Stimulated activated CD4-positive, alpha-beta T cell treated with anti-CD3 and anti-CD28 coated beads, Interleukin-12 subunit alpha, Interleukin-12 subunit beta, amount 100 ng/mL, for 24 hours (primary cell): ENCODE data around the gene OCA2.
"Not testable (repeated sequence)": the region's sequence is repeated elsewhere in the genome, so short reads cannot be mapped to it uniquely, and the experiment has no call there.

Experiments used
- DNase-seq, 2 experiments: peaks; one replicate each; pipeline ENCODE4 v3.0.0-alpha.2; 2020; ENCODE audit warnings: low read depth in 2 of 2

Gene OCA2

DNA sequence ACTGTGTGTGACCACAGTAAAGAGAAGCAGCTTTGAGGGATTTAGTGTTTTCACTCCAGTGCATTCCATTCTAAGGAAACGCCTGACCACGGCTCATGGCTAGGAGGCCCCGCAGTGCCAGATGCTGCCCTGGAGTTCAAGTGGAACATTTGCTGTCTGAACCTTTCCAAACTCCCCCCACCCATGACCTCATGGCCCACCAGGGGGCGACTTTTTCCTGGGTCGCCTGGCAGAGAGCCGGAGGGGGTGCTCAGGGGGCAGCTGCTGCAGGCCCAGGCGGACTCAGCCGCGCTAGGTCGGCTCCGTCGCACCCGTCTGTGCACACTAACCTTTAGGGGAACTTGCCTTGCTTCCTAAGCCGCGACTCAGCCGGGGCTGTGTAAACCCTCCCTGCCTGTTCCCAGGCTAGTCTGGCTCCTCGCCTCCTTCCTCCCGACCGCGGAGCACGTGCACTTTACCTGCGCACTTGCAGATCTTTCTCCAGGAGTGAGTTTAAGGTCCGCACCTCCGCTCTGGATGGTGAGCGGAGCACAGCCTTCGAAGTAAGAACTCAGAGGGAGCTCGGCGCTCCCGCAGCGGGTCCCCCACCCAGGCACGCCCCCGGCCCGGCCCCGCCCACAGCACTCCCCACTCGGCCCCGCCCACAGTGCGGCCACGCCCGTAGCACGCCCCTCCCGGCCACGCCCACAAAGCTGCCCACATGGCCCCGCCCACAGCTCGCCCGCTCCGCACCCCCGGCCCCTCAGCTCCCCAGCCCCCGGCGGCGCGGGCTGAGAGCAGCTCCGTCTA lies at the start of gene OCA2:
Gene OCA2, minus strand, starts transcription at position 550 of the 789 bp plus-strand sequence. CDS start 17,441 bp downstream, outside the sequence.
- DNase-seq: peak; percentile 31 to 51

DNA sequence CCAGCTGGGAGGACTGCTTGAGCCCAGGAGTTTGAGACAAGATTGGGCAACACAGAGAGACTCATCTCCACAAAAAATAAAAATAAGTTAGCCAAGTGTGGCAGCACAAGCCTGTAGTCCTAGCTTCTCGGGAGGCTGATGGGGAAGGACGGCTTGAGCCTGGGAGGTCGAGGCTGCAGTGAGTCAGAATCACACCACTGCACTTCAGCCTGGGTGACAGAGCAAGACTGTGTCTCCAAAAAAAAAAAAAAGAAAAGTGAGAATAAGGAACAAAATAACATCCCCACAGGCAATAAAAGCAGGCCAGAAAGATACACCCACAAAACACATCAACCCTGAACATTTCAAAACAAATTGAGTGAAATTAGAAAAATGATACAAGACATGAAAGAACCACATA lies 48.7 kb upstream of the OCA2 start:
- DNase-seq: no peak

DNA sequence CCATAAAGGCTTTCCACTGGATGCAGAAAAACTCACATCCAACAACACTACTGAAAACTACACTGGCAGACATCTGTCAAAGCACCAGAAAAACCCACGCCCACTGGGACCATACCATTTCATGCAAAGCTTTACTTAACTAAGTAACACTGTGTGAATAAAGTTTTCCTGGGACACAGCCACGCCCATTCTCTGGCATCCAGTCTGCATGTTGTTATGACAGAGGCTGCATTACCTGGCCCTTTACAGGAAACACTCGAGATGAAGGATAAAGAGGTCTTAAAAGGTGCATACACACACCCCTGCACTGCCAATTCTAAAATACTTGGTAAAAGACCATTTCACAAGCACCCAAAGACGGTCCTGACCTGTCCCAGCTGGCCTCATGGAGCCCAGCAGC lies 46.3 kb upstream of the OCA2 start:
- not testable (repeated sequence) for DNase-seq

DNA sequence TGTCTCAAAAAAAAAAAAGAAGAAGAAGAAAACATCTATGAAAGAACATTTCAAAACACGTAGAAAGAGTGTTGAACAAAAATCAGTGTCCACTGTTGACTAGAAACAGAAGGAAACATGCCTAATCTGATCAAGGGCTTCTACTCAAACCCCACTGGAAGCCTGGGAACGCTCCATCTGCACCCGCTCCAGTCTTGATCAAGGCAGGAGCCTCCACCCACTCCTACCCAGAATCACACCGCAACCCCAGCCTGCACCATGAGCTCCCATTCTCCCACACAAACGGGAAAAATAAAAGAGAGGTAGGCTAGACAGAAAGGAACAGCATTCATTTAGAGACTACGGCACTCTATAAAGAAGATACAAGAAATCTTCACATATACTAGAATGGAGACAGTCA lies 40.9 kb upstream of the OCA2 start:
- no peak for DNase-seq

DNA sequence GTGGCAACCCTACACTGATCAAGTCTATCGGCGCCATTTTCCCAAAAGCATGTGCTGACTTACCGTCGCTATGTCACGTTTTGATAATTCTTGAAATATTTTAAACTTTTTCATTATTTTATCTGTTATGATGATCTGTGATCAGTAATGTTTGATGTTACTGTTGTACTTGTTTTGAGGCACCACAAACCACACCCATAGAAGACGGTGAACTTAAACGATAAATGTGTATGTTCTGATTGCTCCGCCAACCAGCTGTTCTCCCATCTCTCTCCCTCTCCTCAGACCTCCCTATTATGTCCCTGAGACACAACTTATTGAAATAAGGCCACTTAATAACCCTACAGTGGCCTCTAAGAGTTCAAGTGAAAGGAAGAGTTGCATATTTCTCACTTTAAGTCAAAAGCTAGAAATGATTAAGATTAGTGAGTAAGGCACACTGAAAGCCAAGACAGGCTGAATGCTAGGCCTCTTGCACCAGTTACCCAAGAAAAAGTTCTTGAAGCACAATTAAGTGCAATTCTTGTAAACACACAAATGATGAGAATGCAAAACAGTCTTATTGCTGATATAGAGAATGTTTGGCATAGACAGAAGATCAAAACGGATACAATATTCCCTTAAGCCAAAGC lies 38.4 kb upstream of the OCA2 start:
- not testable (repeated sequence) for DNase-seq

DNA sequence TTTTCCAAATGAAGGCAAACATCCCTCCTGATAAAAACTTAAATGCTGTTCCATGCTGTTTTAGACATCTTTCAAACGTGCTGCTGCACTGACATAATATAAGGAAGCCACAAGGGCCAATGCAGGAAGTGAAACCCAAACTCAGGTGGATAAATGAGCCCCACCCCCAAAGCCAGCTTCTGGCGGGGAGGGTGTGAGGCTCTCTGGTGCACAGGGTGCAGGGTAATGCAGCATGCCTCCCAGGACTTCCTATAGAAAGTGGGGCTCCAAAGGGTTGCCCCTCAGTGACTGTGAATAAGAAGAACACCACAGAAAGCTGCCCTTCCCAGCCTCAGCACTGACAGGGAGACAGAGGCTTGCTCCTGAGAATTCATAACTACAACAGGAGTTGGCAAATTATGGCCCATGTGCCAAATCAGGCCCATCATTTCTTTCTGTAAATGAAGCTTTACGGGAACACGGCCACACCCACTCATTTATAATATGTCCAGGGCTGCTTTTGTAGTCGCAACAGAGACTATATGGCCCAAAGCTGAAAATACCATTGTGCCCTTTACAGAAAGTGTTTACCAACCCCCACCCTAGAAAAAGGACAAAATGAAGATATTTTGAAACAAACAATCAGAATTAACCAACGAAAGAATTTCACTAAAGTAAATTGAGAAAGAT lies 37.3 kb upstream of the OCA2 start:
- not testable (repeated sequence) for DNase-seq

DNA sequence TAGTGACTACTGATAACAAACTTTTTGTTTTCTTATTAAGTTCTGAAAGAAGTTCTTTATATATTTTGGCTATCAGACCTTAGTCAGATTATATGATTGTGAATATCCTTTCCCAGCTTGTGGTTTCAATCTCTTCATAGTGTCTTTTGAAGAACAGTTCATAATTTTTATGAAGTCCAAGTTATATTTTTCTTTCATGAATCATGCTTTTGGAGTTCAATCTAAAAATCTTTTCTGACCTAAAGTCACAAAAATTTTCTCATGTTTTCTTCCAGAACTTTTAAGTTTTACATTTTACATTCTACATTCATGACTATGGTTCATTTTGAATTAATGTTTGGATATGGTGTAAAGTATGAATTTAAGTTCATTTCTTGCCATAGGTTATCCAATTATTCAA lies 34.2 kb upstream of the OCA2 start:
- DNase-seq: no peak

DNA sequence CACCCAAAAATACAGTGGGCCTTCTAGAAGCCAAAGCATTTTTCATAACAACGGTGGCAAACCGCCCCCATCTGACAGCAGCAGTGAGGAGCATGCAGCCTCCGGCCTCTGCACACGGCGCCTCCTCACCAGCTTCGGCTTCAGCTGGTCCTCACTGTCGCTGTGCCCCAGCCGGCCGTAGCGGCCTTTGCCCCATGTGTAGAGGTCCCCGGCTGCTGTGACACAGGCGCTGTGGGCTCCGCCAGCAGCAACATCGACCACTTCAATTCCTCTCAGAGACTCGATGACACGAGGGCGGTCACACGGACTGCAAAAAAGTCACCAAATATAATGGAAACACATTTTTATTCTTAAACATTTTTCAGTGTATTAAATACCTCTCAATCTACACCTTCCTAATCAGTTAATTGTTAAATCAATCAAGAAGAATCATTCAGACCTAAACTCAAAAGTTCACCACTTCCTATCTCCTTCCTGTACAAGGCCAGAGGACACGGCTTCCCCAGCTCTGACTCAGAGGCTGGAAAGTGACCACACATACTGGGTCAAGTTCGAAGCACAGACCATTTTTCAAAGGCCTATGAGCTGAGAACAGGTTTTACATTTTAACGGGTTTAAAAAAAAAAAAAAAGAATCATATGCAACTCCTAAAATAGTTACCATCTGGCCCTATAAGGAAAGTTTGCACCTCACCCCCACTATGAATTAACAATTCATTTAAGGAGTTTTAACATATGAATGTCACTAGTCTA lies 33.6 kb upstream of the OCA2 start:
- DNase-seq: no peak

DNA sequence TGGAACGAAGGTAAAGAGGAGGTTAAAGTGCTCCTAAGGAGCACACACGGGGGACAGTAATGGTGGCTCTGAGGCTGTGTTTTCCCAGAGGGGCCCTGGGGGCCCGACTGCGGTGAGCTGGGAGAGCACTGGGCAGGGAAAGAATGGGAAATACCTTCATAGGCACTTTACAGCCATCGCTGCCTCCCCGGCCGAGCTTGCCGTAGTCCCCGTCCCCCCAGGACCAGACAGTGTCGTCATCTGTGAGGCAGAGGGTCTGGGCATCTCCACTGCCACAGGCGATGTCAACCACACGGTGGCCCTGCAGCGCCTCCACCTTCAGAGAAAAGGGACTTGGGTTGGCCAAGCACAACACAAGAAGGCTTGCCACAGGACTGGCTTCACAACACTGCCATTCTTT lies 32.8 kb upstream of the OCA2 start:
- DNase-seq: no peak

DNA sequence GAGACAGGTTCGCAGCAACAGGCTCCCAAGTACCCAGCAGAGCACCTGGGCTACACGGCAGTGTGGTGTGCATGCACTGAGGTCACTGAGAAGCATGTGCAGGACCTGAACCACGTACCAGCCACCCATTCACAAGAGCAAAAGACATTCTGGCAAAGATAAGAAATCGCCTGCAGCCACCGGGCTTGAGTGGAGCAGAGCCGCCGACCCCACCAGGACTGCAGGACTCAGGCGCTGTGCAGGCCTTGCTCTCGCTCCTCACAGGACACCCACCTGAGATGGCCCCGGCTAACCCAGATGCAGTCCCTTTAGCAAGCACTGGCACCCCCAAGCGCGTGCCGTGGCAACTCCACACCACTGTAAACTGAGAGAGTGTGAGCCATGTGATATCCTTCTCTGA lies 32.3 kb upstream of the OCA2 start:
- no peak for DNase-seq

DNA sequence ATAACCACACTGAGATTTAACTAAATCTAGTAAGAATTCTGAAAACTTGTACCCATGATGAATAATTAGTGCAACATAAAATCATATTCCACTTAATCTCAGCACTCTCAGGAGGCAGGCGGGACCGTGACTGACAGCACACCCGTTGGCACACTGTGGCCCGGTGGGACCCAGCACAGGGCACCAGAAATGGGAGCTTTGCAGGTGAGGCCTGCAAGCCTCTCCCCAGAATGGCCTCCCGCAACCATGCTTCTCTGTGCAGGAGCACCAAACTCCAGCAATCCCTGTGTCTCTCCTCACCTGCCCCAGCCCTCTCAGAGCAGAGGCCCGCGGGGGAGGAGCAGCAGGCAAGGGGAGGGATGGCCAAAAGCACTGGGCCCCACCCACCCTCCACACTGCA lies 31.5 kb upstream of the OCA2 start:
- no peak for DNase-seq

DNA sequence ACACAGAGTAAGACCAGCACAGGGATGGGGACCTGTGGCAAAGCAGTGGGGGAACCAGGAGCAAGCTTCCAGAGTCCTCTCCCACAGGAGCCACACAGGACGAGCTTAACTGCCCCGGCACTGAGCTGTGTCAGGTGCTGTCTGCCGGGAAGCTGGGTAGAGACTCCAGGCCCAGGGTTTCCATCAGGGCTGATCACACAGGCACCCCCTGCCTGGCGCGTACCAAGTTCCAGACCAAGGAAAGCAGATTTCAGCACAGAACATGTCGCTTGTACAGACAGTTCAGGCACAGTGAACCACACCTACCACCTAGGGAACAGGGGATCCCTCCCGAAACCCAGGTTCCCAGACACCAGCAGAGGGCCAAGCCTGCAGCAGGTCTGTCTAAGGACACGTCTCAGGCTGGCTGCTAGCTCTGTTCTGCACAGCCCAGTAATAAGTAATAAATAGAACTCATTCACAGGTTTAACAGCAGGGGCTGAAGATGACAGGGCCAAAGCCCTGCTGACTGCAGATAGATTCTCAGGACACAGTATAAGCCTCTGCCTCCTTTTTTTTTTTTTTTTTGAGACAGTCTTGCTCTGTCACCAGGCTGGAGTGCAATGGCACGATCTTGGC lies 30.2 kb upstream of the OCA2 start:
- no peak for DNase-seq

DNA sequence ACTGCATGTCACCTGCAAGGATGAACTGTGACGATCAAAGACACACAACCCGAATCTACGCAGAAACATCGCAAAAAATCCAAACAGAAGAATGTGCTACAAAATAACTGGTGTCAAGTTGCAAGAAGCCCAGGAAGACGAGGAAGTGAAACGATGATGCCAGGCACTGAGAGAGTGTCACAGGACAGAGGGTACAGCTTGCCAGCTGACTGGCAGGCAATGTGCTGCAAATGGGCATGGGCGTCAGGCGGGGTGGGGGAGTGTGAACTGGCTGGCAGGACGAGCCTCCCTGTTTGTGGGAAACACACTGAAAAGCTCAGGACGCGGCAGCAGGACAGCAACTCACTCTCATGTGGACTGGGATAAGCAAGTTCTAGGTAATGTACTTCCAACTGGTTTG lies 28.9 kb upstream of the OCA2 start:
- no peak for DNase-seq

DNA sequence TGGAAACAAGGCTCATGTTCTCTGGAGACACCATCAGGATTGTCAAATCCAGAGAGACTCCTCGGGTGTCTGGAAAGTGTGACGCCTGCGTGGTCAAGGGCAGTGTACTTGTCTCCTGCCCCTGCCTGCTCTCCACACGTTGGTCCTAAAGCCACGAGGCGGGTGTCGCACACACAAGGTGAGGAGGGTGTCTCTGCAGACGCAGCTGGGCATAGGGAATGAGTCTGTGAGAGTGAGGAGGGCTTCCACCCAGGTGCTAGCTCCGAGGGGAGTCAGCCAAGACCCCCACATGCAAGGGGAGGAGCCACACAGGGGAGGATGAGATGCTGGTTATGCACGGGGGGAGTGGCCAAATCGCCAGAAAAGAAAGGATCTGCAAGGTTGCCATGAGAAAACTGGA lies 27.9 kb upstream of the OCA2 start:
- DNase-seq: no peak

DNA sequence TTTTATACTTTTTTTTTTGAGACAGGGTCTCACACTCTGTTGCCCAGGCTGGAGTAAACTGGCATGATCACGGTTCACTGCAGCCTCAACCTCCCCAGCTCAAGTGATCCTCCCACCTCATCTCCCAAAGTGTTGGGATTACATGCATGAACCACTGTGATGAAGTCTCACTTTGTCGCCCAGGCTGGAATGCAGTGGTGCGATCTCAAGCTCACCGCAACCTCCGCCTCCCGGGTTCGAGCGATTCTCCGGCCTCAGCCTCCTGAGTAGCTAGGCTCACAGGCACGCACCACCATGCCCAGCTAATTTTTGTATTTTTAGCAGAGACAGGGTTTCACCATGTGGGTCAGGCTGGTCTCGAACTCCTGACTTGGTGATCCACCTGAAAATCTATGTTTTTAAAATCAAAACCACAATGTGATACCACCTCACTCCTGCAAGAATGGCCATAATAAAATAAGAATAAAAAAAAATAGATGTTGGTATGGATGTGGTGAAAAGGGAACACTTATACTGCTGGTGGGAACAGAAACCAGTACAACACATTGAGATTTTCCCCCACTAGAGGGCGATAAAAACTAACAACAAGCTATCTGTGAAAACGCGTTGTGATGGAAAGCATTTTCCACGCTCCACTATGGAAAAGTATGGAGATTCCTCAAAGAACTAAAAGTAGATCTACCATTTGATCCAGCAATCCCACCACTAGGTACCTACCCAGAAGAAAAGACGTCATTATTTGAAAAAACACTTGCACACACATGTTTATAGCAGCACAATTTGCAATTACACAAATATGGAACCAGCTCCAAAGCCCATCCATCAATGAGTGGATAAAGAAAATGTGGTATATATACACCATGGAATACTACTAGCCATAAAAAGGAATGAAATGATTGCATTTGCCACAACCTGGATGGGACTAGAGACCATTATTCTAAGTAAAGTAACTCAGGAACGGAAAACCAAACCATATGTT lies 26.8 kb upstream of the OCA2 start:
- no peak for DNase-seq

DNA sequence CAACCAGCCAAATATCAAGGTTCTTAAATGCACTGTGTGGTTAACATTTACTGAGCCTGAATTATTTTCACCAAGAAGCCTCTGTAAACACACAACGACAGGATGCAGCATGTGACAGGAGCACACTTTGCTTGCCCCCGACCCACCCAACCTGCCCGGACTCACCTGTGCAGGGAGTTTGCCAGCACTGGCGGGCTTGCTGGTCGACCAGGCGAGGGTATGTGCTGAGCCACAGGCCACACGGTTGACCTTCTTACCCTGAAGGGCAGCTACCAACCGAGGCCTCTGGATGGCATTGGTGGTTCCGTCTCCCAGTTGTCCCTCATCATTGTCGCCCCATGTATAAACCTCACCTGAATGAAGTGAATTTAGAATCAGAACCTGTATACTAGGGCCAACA lies 25.7 kb upstream of the OCA2 start:
- DNase-seq: no peak

DNA sequence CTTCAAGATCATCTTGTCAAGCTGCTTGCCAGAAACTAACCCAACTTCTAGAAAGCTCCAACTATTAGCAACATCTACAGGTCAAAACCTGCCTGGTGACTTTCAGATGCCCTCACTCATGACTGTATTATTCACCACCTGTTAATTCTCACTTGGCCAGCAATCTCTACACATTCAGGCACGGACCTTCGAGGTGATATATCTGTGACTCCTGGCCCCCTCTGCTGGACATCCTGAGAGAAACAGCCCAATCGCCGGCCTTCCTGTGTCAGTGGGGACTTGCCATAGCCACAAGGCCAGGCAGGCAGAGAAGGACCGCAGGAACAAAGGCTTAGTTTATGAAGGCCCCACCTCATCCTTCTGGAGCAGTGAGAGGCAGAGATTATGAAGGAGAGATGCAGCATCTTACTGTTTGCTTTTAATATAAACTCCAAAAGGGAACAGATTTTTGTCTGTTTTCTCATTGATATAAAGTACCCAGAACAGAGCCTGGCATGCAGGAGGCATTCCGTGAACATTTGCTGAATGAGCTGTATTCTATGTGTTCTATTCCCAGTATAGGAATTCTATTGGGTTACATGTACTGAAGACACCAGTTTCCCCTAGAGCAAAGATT lies 24.4 kb upstream of the OCA2 start:
- peak in 1 of 2 experiments; percentile 47 for DNase-seq

DNA sequence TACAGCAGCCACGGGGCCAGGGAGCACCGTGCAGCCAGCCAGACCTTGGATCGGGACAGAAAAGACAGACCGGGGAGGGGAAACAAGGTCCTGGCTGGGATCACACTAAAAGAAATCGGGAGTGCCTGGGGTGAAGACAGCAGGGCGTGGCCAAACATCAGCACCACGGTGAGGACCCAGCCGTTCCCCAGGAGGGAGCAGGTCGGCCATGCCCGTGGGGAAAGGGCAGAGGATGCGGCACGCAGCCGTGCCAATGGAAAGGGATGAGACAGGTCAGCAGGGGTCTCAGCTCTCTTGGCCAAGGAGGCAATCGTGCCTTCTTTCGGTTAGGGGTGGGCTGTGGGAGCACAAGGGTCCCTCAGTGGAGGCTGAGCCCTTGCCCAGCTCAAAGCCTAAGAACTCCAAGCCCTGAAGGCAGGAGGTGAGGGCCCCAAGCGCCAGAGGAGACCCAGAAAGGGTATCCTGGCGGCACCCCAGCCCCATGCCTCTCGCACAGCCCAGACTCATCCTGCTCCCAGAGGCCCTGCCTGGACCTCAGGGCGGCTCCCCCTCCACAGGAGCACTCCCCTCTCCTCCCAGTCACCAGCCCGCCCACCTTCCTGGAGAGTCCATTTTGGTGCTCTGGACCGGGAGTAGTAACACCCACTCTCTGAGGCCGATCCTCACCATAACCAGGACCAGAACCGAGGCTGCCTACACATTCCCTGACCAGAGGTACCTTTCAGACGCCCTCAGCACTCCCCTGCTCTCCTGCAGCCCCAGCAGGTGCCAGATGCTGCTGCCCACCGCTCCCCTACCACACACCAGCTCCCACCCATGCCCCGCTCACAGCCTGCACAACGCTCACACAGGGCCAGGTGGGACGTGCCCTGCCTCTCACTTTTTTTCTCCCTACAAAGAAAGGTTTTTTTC lies 23.2 kb upstream of the OCA2 start:
- DNase-seq: no peak

DNA sequence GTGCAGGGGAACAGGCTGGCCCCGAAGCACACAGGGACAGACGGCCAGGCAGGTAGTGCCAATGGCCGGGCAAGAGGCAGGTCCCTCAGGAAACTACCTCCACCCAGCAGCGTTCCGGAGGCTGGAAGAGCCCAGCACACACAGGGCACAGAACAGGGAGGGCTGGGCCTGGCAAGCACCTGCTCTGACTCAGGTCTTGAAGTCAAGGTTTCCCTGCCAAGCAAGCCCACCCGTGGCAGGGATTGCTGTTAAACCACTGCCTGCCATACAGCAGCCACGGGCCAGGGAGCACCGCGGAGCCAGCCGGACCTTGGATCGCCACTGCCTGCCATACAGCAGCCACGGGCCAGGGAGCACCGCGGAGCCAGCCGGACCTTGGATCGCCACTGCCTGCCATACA lies 22.5 kb upstream of the OCA2 start:
- DNase-seq: not testable (repeated sequence)
